HG03025 (cell line): ENCODE data around the gene NTN1.

Experiments used
- ATAC-seq: cut with Tn5 transposase; IDR thresholded peaks from one replicate; pipeline ENCODE4 v1.9.1; 2021; ENCODE audit warnings: mild to moderate bottlenecking, moderate library complexity; ENCODE audit not compliant: unreplicated experiment, low FRiP score

NTN1 gene

DNA sequence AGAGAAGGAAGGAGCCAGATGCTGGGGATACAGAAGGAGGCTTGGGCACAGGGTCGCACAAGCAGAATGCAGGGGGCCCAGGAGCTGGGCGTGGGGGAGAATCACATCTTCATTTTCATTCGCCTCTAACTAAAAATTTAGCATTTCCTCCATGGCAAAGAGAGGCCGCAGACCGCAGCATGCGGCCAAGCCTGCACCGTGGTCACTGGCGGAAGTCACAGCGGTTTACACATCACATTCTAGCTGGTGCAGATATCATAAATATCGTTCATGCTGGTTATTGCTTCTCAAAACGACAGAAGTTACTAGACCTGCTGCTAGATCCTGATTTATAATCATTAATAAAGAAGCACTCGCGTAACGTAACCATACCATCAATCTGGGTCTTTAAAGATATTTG is 162.0 kb downstream of the NTN1 start:
- no peak for ATAC-seq

DNA sequence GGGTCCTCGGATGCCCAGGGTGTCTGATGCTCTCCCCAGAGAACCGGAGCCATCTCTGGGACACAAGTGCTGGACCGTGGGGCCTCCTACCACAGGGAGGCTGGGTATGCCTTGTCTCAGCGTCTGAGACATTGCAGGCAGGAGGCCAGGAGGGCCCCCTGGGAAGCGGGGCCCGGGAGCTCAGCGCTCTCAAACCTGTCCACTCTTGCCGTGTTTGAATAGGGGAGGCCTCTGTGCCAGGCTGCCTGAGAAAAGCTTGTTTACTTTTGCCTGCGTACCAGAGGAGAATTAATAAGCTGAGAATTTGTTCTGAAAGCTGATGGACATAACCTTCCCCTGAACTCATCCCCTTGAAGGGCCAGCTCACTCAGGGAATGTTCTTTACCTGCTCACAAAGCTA is 163.8 kb downstream of the NTN1 start:
- no peak for ATAC-seq

GRCh38 chr17:9185688-9186284 is 164.5 kb downstream of the NTN1 start:
- ATAC-seq, result no peak

GRCh38 chr17:9187828-9188227 is 166.5 kb downstream of the NTN1 start:
- ATAC-seq, result no peak

DNA sequence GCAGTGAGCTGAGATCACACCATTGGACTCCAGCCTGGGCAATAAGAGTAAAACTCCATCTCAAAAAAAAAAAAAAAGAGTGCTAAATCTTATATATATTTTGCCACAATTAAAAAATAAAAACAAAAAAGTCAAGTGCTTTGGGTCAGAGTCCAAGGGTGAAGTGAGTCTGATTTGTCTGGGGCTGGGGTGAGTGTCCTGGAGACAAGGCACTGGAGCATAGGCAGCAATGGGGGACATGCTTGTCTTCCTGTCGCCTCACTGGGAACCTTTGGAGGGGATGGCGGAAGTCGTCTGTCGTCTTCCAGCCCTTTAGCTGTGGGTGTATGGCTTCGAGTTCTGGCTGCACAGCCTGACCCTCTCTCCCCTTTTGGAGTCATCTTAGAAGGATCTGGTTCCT is 167.1 kb downstream of the NTN1 start:
- ATAC-seq, result no peak

DNA sequence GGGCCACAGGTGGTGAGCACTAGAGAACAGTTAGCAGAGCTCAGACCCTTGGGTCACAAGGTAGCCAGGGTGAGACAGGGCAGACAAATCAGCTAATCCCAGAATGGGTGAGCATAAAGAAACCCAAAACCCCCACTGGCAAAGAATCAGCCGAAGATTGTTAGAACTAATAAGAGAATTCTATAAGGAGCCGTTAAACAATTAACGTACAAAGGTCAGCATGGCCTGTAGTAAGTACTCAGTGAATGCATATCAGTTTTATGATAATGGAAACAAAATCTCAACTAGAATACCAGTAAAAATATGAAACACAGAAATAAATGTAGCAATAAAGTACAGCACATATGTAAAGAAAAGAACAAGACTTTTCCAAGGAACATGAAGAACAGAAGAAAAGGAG is 168.6 kb downstream of the NTN1 start:
- no peak for ATAC-seq

DNA sequence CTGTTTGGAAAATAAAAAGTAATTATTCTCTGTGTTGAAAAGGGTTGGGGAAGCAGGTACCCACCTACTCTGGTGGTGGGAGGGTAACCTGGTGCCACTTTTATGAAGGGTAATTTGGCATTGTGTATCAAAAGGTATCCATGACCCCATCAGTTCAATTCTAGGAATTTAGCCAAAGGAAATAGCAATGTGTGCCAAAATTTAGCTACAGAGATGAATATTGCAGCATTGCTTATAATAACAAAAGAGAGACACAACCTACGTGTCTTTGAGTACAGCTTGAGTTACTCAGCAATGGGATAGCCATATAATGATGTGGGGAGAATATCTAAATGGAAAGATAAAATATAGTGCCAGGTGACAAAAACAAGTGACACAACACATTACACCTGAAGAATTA is 170.7 kb downstream of the NTN1 start:
- no peak for ATAC-seq

- ATAC-seq, result no peak
These were observed 174.1 kb downstream of the NTN1 start for GRCh38 chr17:9195411-9195810.

GRCh38 chr17:9195961-9196670 is 174.8 kb downstream of the NTN1 start:
- no peak for ATAC-seq

DNA sequence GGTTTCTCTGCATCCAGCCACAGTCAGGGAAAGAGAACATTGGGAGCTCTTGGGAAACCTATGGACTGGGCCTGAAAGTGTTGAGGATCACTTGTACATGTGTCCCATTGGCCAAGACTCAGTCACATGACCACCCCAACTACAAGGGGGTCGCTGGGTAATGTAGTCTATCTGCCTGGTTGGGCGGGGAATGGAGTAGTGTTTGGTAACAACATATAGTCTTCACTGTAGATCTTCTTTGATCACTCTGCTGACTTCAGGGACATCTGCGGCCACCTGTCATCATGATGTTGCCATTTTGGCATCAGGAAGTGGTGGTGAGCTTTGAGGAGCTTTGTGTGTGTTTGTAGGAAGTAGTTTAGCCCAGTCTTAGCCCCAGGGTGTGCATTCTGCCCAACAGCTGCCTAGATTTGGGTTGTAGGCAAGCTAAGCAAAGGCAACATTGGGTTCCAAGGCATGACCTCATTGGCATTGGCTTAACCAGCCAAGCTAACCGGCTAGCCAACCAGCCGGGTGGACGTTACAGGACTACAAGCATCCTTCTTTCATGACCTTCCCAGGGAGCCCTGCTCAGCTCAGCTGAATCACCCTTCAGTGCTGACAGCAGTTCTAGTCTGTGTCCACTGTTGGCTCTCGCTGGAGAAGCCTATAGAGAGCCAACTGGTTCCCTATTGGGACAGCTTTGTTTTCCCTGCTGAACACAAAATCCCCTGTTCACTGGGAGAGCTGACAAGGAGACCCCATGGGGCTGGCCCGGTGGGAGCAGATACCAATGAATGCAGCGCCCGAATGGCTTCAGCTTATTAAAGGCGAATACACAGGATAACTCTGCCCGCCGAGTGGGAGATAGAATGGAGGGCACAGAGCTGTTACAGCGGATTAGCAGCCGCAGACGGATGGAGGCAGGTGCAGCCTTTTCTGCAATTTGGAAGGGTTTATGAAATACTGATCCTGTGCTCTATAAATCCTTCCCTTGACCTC is 178.6 kb downstream of the NTN1 start:
- ATAC-seq, result no peak

GRCh38 chr17:9200699-9201359 is 179.5 kb downstream of the NTN1 start:
- no peak for ATAC-seq

DNA sequence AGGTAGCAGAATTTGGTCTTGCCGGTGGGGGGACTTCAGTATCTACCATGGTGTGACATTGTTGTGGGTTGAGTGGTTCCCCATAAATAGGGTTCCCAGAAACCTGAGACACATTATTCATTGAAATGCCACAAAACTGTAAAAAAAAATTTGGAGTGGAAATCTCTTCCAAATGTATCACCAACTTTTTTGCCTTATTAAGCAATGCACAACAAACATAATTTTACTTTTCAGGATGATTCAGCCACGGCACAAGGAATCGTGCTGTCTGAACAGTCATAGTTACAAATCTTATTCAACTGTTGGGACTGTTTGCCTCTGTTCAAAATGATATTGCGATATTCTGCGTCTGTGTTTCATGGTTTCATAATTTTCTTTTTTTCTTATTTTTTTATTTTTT is 181.2 kb downstream of the NTN1 start:
- ATAC-seq, result no peak

DNA sequence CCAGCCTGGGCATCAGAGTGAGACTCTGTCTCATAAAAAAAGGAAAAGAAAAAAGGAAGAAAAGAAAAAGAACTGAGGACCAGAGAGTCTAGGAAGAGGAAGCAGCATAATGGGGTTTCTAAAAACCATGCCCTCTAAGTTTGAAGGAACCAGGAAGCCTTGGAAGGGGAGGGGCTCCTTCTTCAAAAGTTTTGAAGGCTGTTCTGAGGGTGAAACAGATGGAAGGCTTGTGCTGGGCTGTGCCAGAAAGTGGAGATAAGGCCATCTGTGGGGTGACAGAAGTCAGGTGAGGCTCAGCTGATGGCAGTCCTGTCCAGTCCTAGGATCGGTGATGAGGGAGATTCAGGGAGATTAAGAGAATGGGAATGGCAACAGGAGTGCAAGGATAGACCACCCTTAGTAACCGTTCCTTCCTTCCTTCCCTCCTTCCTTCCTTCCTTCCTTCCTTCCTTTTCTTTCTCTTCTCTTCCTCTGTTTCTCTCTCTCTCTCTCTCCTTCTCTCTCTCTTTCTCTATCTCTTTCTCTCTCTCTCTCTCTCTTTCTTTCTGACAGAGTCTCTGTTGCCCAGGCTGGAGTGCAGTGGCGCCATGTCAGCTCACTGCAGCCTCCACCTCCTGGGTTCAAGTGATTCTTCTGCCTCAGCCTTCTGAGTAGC is 182.6 kb downstream of the NTN1 start:
- no peak for ATAC-seq

- ATAC-seq, result no peak
These were observed 183.5 kb downstream of the NTN1 start for GRCh38 chr17:9204637-9205329.

GRCh38 chr17:9205520-9206409 is 184.5 kb downstream of the NTN1 start:
- ATAC-seq, result no peak

- ATAC-seq, result no peak
These were observed 185.0 kb downstream of the NTN1 start for GRCh38 chr17:9206410-9206703.

GRCh38 chr17:9206741-9207332 is 185.5 kb downstream of the NTN1 start:
- ATAC-seq, result no peak

GRCh38 chr17:9208381-9209105 is 187.2 kb downstream of the NTN1 start:
- ATAC-seq, result no peak
